ENCODE measurements around the gene SERPINA9.

The SERPINA9 gene

GRCh38 chr14:94462219-94462551, 13.8 kb downstream of the SERPINA9 start:
- no peak for DNase-seq (ENCODE audit: low spot score)

- DNase-seq (ENCODE audit: low spot score), result no peak
Measured at GRCh38 chr14:94461526-94462218, 14.3 kb downstream of the SERPINA9 start.

GRCh38 chr14:94460631-94461416, 15.2 kb downstream of the SERPINA9 start:
- DNase-seq (ENCODE audit: low spot score), result no peak

GRCh38 chr14:94458558-94459205, 17.3 kb downstream of the SERPINA9 start:
- no peak for DNase-seq (ENCODE audit: low spot score)

- DNase-seq (ENCODE audit: low spot score), result no peak
Measured at GRCh38 chr14:94458096-94458495, 17.9 kb downstream of the SERPINA9 start.

GRCh38 chr14:94455928-94456327, 20.1 kb downstream of the SERPINA9 start:
- DNase-seq (ENCODE audit: low spot score), result no peak

GRCh38 chr14:94451826-94452225, 24.2 kb downstream of the SERPINA9 start:
- no peak for DNase-seq (ENCODE audit: low spot score)

GRCh38 chr14:94451091-94451771, 24.8 kb downstream of the SERPINA9 start:
- no peak for DNase-seq (ENCODE audit: low spot score)

- DNase-seq (ENCODE audit: low spot score), result no peak
Measured at GRCh38 chr14:94450722-94451090, 25.3 kb downstream of the SERPINA9 start.

- no peak for DNase-seq (ENCODE audit: low spot score)
Measured at GRCh38 chr14:94449930-94450329, 26.1 kb downstream of the SERPINA9 start.

- no peak for DNase-seq (ENCODE audit: low spot score)
Measured at GRCh38 chr14:94448071-94448808, 27.8 kb downstream of the SERPINA9 start.

GRCh38 chr14:94447206-94447605, 28.8 kb downstream of the SERPINA9 start:
- no peak for DNase-seq (ENCODE audit: low spot score)

- no peak for DNase-seq (ENCODE audit: low spot score)
Measured at GRCh38 chr14:94446126-94446525, 29.9 kb downstream of the SERPINA9 start.

GRCh38 chr14:94445003-94445402, 31.0 kb downstream of the SERPINA9 start:
- no peak for DNase-seq (ENCODE audit: low spot score)

GRCh38 chr14:94441531-94442205, 34.3 kb downstream of the SERPINA9 start:
- no peak for DNase-seq (ENCODE audit: low spot score)

- DNase-seq (ENCODE audit: low spot score), result no peak
Measured at GRCh38 chr14:94441130-94441529, 34.9 kb downstream of the SERPINA9 start.

GRCh38 chr14:94439453-94440057, 36.4 kb downstream of the SERPINA9 start:
- no peak for DNase-seq (ENCODE audit: low spot score)

- no peak for DNase-seq (ENCODE audit: low spot score)
Measured at GRCh38 chr14:94428610-94429009, 47.4 kb downstream of the SERPINA9 start.

- no peak for DNase-seq (ENCODE audit: low spot score)
Measured at GRCh38 chr14:94427016-94427613, 48.9 kb downstream of the SERPINA9 start.

GRCh38 chr14:94426526-94426925, 49.5 kb downstream of the SERPINA9 start:
- DNase-seq (ENCODE audit: low spot score), result no peak

Measured in kidney tubule cell (primary cell).